HUES6 (cell line): ENCODE data around the gene TAF6L.
"Not testable (repeated sequence)": the region's sequence is repeated elsewhere in the genome, so short reads cannot be mapped to it uniquely, and the experiment has no call there.

Source experiments
- H3K27ac ChIP-seq: 2 replicates; pipeline ENCODE4 v1.7.0; 2013; ENCODE audit warnings: low read depth, mild to moderate bottlenecking, low read length, inconsistent platforms
- H3K27me3 ChIP-seq: 2 replicates; pipeline ENCODE4 v1.6.1; 2013; ENCODE audit warnings: low read length; ENCODE audit not compliant: control insufficient read depth, insufficient read depth
- H3K36me3 ChIP-seq: 2 replicates; pipeline ENCODE4 v1.6.1; 2013; ENCODE audit warnings: low read length; ENCODE audit not compliant: control insufficient read depth, insufficient read depth
- H3K4me1 ChIP-seq: 2 replicates; pipeline ENCODE4 v1.6.1; 2013; ENCODE audit warnings: low read length; ENCODE audit not compliant: control insufficient read depth, insufficient read depth
- H3K4me3 ChIP-seq: 2 replicates; pipeline ENCODE4 v1.5.1; 2013; ENCODE audit warnings: low read depth, low read length
- H3K9ac ChIP-seq: one replicate; pipeline ENCODE4 v1.6.1; 2013; ENCODE audit warnings: mild to moderate bottlenecking, low read length
- H3K9me3 ChIP-seq: 2 replicates; pipeline ENCODE4 v1.6.1; 2013; ENCODE audit warnings: low read depth, low read length; ENCODE audit not compliant: control insufficient read depth, insufficient read depth

Gene TAF6L

GRCh38 chr11:62771144-62772021 is at the start of gene TAF6L:
TSS of gene TAF6L (plus strand) at chr11:62771396. CDS start at chr11:62775784, 4,388 bp downstream.
- H3K36me3 ChIP-seq = peaks cover 30% of the 10 kb centered on the region
- H3K27me3 ChIP-seq = no peaks in the 10 kb centered on the region
- peak within 1 kb of the TSS; percentile 76 for H3K4me3 ChIP-seq
- H3K27ac ChIP-seq = peak within 1 kb of the TSS; percentile 72
- peaks cover 7% of the 10 kb centered on the region; the same call in 1 of the 2 replicates for H3K4me1 ChIP-seq
- H3K9ac ChIP-seq = peak within 1 kb of the TSS; percentile 80
- no peaks in the 10 kb centered on the region for H3K9me3 ChIP-seq

- no peaks in the 10 kb centered on the region for H3K9me3 ChIP-seq
Observed at GRCh38 chr11:62721994-62722393, 49.2 kb upstream of the TAF6L start.

GRCh38 chr11:62724171-62724570 is 47.0 kb upstream of the TAF6L start:
- Histone ChIP-seq H3K36me3 (peaks cover 62% of the 10 kb centered on the region), H3K27ac (no peak overlapping the region)

More at GRCh38 chr11:62721994-62722393, 49.2 kb upstream of the TAF6L start:
- Histone ChIP-seq H3K4me3 (no peak overlapping the region), H3K9ac (no peak overlapping the region), H3K4me1 (peaks cover 4% of the 10 kb centered on the region; the same call in 1 of the 2 replicates), H3K36me3 (peaks cover 84% of the 10 kb centered on the region), H3K27ac (no peak overlapping the region), H3K27me3 (no peaks in the 10 kb centered on the region)

GRCh38 chr11:62725646-62726045 is 45.5 kb upstream of the TAF6L start:
- Histone ChIP-seq H3K9me3 (no peaks in the 10 kb centered on the region), H3K27ac (no peak overlapping the region), H3K4me1 (peaks cover 7% of the 10 kb centered on the region; the same call in 1 of the 2 replicates), H3K27me3 (no peaks in the 10 kb centered on the region), H3K9ac (peak overlapping the region; percentile 86), H3K36me3 (peaks cover 48% of the 10 kb centered on the region), H3K4me3 (peak overlapping the region; percentile 89)

More at GRCh38 chr11:62724171-62724570, 47.0 kb upstream of the TAF6L start:
- Histone ChIP-seq H3K4me3 (no peak overlapping the region), H3K9me3 (no peaks in the 10 kb centered on the region), H3K4me1 (peaks cover 4% of the 10 kb centered on the region; the same call in 1 of the 2 replicates), H3K27me3 (no peaks in the 10 kb centered on the region), H3K9ac (no peak overlapping the region)

- no peaks in the 10 kb centered on the region for H3K27me3 ChIP-seq
- peak overlapping the region; percentile 89 for H3K4me3 ChIP-seq
- H3K9me3 ChIP-seq = no peaks in the 10 kb centered on the region
- peak overlapping the region; percentile 86 for H3K9ac ChIP-seq
- peaks cover 7% of the 10 kb centered on the region; the same call in 1 of the 2 replicates for H3K4me1 ChIP-seq
- peaks cover 43% of the 10 kb centered on the region for H3K36me3 ChIP-seq
- H3K27ac ChIP-seq = peak overlapping the region; percentile 89; the same call in 1 of the 2 replicates
Observed at GRCh38 chr11:62726156-62726914, 44.9 kb upstream of the TAF6L start.

- no peaks in the 10 kb centered on the region for H3K27me3 ChIP-seq
- H3K4me1 ChIP-seq = peaks cover 7% of the 10 kb centered on the region; the same call in 1 of the 2 replicates
- peak overlapping the region; percentile 86 for H3K9ac ChIP-seq
- peak overlapping the region; percentile 89 for H3K4me3 ChIP-seq
- no peaks in the 10 kb centered on the region for H3K9me3 ChIP-seq
- peaks cover 40% of the 10 kb centered on the region for H3K36me3 ChIP-seq
- peak overlapping the region; percentile 89 for H3K27ac ChIP-seq
Observed at GRCh38 chr11:62726915-62727164, 44.4 kb upstream of the TAF6L start.

- Histone ChIP-seq H3K9me3 (no peaks in the 10 kb centered on the region), H3K9ac (peak within 1 kb of the TSS; percentile 90), H3K36me3 (peaks cover 35% of the 10 kb centered on the region), H3K27me3 (no peaks in the 10 kb centered on the region), H3K4me3 (peak within 1 kb of the TSS; percentile 89), H3K27ac (peak within 1 kb of the TSS; percentile 89), H3K4me1 (peaks cover 7% of the 10 kb centered on the region; the same call in 1 of the 2 replicates)
Observed at GRCh38 chr11:62727165-62727871, 43.9 kb upstream of the TAF6L start, which contains the start of gene HNRNPUL2. TSS of gene HNRNPUL2 (minus strand) at chr11:62727457. CDS start at chr11:62727156, 301 bp downstream.

GRCh38 chr11:62727872-62728170 is 43.4 kb upstream of the TAF6L start:
- Histone ChIP-seq H3K36me3 (peaks cover 30% of the 10 kb centered on the region), H3K9me3 (no peaks in the 10 kb centered on the region), H3K9ac (peak overlapping the region; percentile 90), H3K27ac (peak overlapping the region; percentile 89), H3K4me1 (peaks cover 7% of the 10 kb centered on the region; the same call in 1 of the 2 replicates), H3K4me3 (peak overlapping the region; percentile 89), H3K27me3 (no peaks in the 10 kb centered on the region)

GRCh38 chr11:62728171-62728988 is 42.8 kb upstream of the TAF6L start, which contains the start of gene TTC9C:
TSS of gene TTC9C (plus strand) at chr11:62728486. CDS start at chr11:62728849, 363 bp downstream.
- Histone ChIP-seq H3K36me3 (peaks cover 30% of the 10 kb centered on the region), H3K9ac (peak within 1 kb of the TSS; percentile 90), H3K9me3 (no peaks in the 10 kb centered on the region), H3K4me1 (peaks cover 7% of the 10 kb centered on the region; the same call in 1 of the 2 replicates), H3K4me3 (peak within 1 kb of the TSS; percentile 89), H3K27me3 (no peaks in the 10 kb centered on the region), H3K27ac (peak within 1 kb of the TSS; percentile 89)

GRCh38 chr11:62730076-62730475 is 41.1 kb upstream of the TAF6L start:
- H3K9ac ChIP-seq, H3K27me3 ChIP-seq, H3K9me3 ChIP-seq, H3K4me1 ChIP-seq, H3K27ac ChIP-seq: not testable (repeated sequence)
- H3K4me3 ChIP-seq = peak overlapping the region; percentile 89
- peaks cover 24% of the 10 kb centered on the region for H3K36me3 ChIP-seq
